ENCODE data around the gene MEF2D.

The MEF2D gene

GRCh38 chr1:156488566-156489165 is 11.9 kb downstream of the MEF2D start:
- ATAC-seq (ENCODE audit: low read depth), result no peak
- Histone ChIP-seq H3K27ac (ENCODE audit: poor library complexity, severe bottlenecking) (no peak overlapping the region), H3K36me3 (ENCODE audit: low read depth) (peaks cover 15% of the 10 kb centered on the region), H3K9me3 (ENCODE audit: severe bottlenecking) (no peaks in the 10 kb centered on the region), H3K4me1 (ENCODE audit: insufficient read depth, poor library complexity, severe bottlenecking) (peaks cover 19% of the 10 kb centered on the region), H3K27me3 (ENCODE audit: insufficient read depth, poor library complexity, severe bottlenecking) (no peaks in the 10 kb centered on the region), H3K4me3 (ENCODE audit: severe bottlenecking) (no peak overlapping the region)
- no peak for DNase-seq (ENCODE audit: low spot score)
- TF ChIP-seq CTCF (IDR thresholded peaks at IDR 0.05; ENCODE audit: poor library complexity, severe bottlenecking), result no peak

- H3K27me3 ChIP-seq (ENCODE audit: insufficient read depth, poor library complexity, severe bottlenecking), result no peaks in the 10 kb centered on the region
- H3K27ac ChIP-seq (ENCODE audit: poor library complexity, severe bottlenecking), result no peak overlapping the region
- H3K9me3 ChIP-seq (ENCODE audit: severe bottlenecking), result no peaks in the 10 kb centered on the region
- peaks cover 23% of the 10 kb centered on the region for H3K36me3 ChIP-seq (ENCODE audit: low read depth)
- peaks cover 19% of the 10 kb centered on the region for H3K4me1 ChIP-seq (ENCODE audit: insufficient read depth, poor library complexity, severe bottlenecking)
- no peak for TF ChIP-seq CTCF (IDR thresholded peaks at IDR 0.05; ENCODE audit: poor library complexity, severe bottlenecking)
- H3K4me3 ChIP-seq (ENCODE audit: severe bottlenecking), result no peak overlapping the region
- DNase-seq (ENCODE audit: low spot score) (no peak), ATAC-seq (ENCODE audit: low read depth) (no peak)
These were observed 12.7 kb downstream of the MEF2D start for GRCh38 chr1:156487862-156488261.

GRCh38 chr1:156486421-156487344 is 13.9 kb downstream of the MEF2D start:
- H3K27me3 ChIP-seq (ENCODE audit: insufficient read depth, poor library complexity, severe bottlenecking), result no peaks in the 10 kb centered on the region
- no peak for TF ChIP-seq CTCF (IDR thresholded peaks at IDR 0.05; ENCODE audit: poor library complexity, severe bottlenecking)
- peaks cover 17% of the 10 kb centered on the region for H3K4me1 ChIP-seq (ENCODE audit: insufficient read depth, poor library complexity, severe bottlenecking)
- no peaks in the 10 kb centered on the region for H3K9me3 ChIP-seq (ENCODE audit: severe bottlenecking)
- no peak overlapping the region for H3K4me3 ChIP-seq (ENCODE audit: severe bottlenecking)
- DNase-seq (ENCODE audit: low spot score) (no peak), ATAC-seq (ENCODE audit: low read depth) (no peak)
- H3K36me3 ChIP-seq (ENCODE audit: low read depth), result peaks cover 32% of the 10 kb centered on the region
- H3K27ac ChIP-seq (ENCODE audit: poor library complexity, severe bottlenecking), result no peak overlapping the region

- no peaks in the 10 kb centered on the region for H3K9me3 ChIP-seq (ENCODE audit: severe bottlenecking)
- H3K4me1 ChIP-seq (ENCODE audit: insufficient read depth, poor library complexity, severe bottlenecking), result peaks cover 10% of the 10 kb centered on the region
- peaks cover 39% of the 10 kb centered on the region for H3K36me3 ChIP-seq (ENCODE audit: low read depth)
- ATAC-seq (ENCODE audit: low read depth) (no peak), DNase-seq (ENCODE audit: low spot score) (no peak)
- no peak overlapping the region for H3K27ac ChIP-seq (ENCODE audit: poor library complexity, severe bottlenecking)
- no peak for TF ChIP-seq CTCF (IDR thresholded peaks at IDR 0.05; ENCODE audit: poor library complexity, severe bottlenecking)
- H3K4me3 ChIP-seq (ENCODE audit: severe bottlenecking), result no peak overlapping the region
- no peaks in the 10 kb centered on the region for H3K27me3 ChIP-seq (ENCODE audit: insufficient read depth, poor library complexity, severe bottlenecking)
These were observed 14.6 kb downstream of the MEF2D start for GRCh38 chr1:156485984-156486383.
